Adrenal gland (tissue), 12 donors: ENCODE measurements around the gene ERCC6L2. TPM values are rescaled to one million over a fixed set of nuclear protein-coding genes. Genes with fewer than 3 reads are reported as not detected.

Experiments
- DNase-seq, 7 donors: peaks; one replicate each; pipeline ENCODE4 v3.0.0-alpha.2; 2019 to 2020
- H3K27ac ChIP-seq, 5 donors: fragments of 200-600 bp; sonication (generic) in 4 of 5; 1 replicate in 3 of 5; 2 replicates in 2 of 5; pipeline versions ENCODE4 v1.5.1 to v1.8.0; 2016 to 2020; ENCODE audit warnings: mild to moderate bottlenecking in 1 of 5
- H3K27me3 ChIP-seq: fragments of 200-600 bp; 2 replicates; pipeline ENCODE4 v1.8.0; 2021
- H3K36me3 ChIP-seq, 2 donors: fragments of 200-600 bp; replicated peaks in 1 of 2; 1 replicate in 1 of 2; 2 replicates in 1 of 2; pipeline versions ENCODE4 v1.5.1 to v1.8.0; 2018 to 2022
- H3K4me1 ChIP-seq, 2 donors: fragments of 200-600 bp; replicated peaks in 1 of 2; 1 replicate in 1 of 2; 2 replicates in 1 of 2; pipeline versions ENCODE4 v1.5.1 to v1.8.0; 2018 to 2021
- H3K4me3 ChIP-seq, 4 donors: fragments of 200-600 bp; sonication (generic) in 3 of 4; one replicate each; pipeline ENCODE4 v1.5.1; 2016 to 2018
- H3K9me3 ChIP-seq, 3 donors: fragments of 200-600 bp; sonication (generic) in 1 of 3; replicated peaks in 1 of 3; 1 replicate in 2 of 3; 2 replicates in 1 of 3; pipeline versions ENCODE4 v1.5.1 to v1.8.0; 2016 to 2021
- POLR2A ChIP-seq, 2 donors: fragments of 450-650 bp; IDR thresholded peaks; one replicate each; pipeline ENCODE4 v1.6.1; 2017; ENCODE audit warnings: antibody characterized with exemption in 2 of 2, mild to moderate bottlenecking in 2 of 2, moderate library complexity in 1 of 2
- WGBS, 4 donors: extraction: QIAGEN DNeasy Blood & Tissue Kit in 2 of 4; methylation state at CpG; one replicate each; pipeline versions ENCODE4 v1.1.5 to v1.1.7; 2013 to 2017; 5-methylcytosine and 5-hydroxymethylcytosine counted together
- intact Hi-C, 2 donors: fragments of 100-400 bp; cut with DNase I; formaldehyde crosslinking; loops; one replicate each; pipeline versions ENCODE4 v1.14.1 to v1.15.0; 2022 to 2023
- polyA plus RNA-seq, 3 donors: library from polyadenylated mRNA; stranded (reverse); fragments of 200-250 nt in 2 of 3; fragments of 350-450 nt in 1 of 3; fragmentation: Illumina TruSeq in 1 of 3; extraction: RNeasy Lipid Tissue Mini Kit (QIAGEN cat#74804) in 1 of 3; gene quantifications; one replicate each; pipeline ENCODE4 v1.2.3, GENCODE V29; 2013 to 2014
- total RNA-seq, 9 donors: library from RNA; depleted of rRNA in 4 of 9; stranded (reverse); fragments of >200 nt in 4 of 9; fragments of 120-200 nt in 1 of 9; fragmentation: NEBNext Ultra II Directional in 1 of 9; extraction: Animal tissue kit (Norgen Biotek cat#: 25700) in 1 of 9; gene quantifications; one replicate each; pipeline versions ENCODE4 v1.1.0 to v1.2.4, GENCODE V29; 2013 to 2023
- TF ChIP-seq, protein P1 (sequence below), 6 experiments: fragments of 450-650 bp in 4 of 6; fragments of 200-600 bp in 2 of 6; sonication (generic) in 1 of 6; IDR thresholded peaks; 1 replicate in 5 of 6; 2 replicates in 1 of 6; pipeline versions ENCODE4 v1.5.1 to v1.8.0; 2016 to 2021; ENCODE audit warnings: antibody characterized with exemption in 6 of 6, mild to moderate bottlenecking in 2 of 6, moderate library complexity in 1 of 6
- donor health status: healthy with polysubstance abuse.
- donor health status: Bipolar disorder and iron deficiency.
- donor health status: DM: yes; HTN: yes; CAD: no.
- donor health status: DM: no; HTN: no; CAD: no.
- donor health status: DM: no; HTN: no; CAD: no.
- donor health status: DM: yes; HTN: yes; CAD: no.

Gene ERCC6L2
- total and polyA plus RNA-seq, 12 donors, result 5.6 to 93.2 (median 47.4) TPM

DNA sequence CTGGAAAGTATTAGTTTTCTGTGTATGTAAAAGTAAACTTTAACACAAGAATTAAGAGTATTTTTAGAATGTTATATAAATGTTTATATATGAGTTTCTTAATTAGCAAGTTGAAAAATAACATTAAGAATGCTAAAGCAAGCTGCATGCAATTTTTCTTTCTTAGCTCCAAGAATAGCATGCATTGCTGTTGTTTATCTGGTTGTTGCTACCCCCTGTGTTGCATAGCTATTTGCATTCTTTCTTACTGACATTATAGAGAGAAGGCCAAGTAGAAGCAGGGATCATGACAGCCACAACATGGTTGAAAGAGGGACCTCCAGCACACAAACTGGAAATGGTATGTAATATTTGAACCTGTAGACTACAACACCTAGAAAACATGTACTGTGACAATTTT lies 94.8 kb downstream of the ERCC6L2 start:
- intact Hi-C loops, result no loop called here
- Histone ChIP-seq H3K9me3 (no peaks in the 10 kb centered on the region), H3K36me3 (peaks cover 0 to 6% of the 10 kb centered on the region in 2 donors), H3K27ac (no peak overlapping the region), H3K4me3 (no peak overlapping the region), H3K27me3 (no peaks in the 10 kb centered on the region), H3K4me1 (no peaks in the 10 kb centered on the region)
- TF ChIP-seq, protein P1, sequence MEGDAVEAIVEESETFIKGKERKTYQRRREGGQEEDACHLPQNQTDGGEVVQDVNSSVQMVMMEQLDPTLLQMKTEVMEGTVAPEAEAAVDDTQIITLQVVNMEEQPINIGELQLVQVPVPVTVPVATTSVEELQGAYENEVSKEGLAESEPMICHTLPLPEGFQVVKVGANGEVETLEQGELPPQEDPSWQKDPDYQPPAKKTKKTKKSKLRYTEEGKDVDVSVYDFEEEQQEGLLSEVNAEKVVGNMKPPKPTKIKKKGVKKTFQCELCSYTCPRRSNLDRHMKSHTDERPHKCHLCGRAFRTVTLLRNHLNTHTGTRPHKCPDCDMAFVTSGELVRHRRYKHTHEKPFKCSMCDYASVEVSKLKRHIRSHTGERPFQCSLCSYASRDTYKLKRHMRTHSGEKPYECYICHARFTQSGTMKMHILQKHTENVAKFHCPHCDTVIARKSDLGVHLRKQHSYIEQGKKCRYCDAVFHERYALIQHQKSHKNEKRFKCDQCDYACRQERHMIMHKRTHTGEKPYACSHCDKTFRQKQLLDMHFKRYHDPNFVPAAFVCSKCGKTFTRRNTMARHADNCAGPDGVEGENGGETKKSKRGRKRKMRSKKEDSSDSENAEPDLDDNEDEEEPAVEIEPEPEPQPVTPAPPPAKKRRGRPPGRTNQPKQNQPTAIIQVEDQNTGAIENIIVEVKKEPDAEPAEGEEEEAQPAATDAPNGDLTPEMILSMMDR (IDR thresholded peaks at IDR 0.05), result no peak
- no peak for TF ChIP-seq POLR2A (IDR thresholded peaks at IDR 0.05)
- DNase-seq, result no peak

DNA sequence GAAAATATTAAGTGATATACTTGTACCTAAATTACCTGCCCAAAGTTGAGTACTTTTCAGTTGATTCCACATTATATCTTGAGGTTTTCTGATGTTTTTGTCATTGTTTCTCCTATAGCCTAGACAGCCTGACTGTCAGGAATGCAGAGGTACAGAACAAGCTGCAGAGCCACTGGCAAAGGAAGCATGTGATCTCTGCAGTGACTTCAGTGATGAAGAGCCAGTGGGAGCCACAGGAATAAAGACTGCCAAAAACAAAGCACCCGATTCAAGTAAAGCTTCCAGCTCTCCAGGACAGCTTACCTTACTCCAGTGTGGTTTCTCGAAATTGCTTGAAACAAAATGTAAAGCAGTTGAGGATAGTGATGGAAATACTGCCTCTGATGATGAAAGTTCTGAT lies 96.3 kb downstream of the ERCC6L2 start:
- intact Hi-C loops, result no loop called here
- no peak for DNase-seq
- Histone ChIP-seq H3K4me3 (no peak overlapping the region), H3K4me1 (no peaks in the 10 kb centered on the region), H3K27me3 (no peaks in the 10 kb centered on the region), H3K9me3 (no peaks in the 10 kb centered on the region), H3K27ac (no peak overlapping the region), H3K36me3 (peaks cover 0 to 6% of the 10 kb centered on the region in 2 donors)
- WGBS, 4 donors, result 73 to 94% (median 85%) methylated on average over 2 of the region's 2 CpGs
- TF ChIP-seq, protein P1 (IDR thresholded peaks at IDR 0.05), result no peak
- no peak for TF ChIP-seq POLR2A (IDR thresholded peaks at IDR 0.05)

DNA sequence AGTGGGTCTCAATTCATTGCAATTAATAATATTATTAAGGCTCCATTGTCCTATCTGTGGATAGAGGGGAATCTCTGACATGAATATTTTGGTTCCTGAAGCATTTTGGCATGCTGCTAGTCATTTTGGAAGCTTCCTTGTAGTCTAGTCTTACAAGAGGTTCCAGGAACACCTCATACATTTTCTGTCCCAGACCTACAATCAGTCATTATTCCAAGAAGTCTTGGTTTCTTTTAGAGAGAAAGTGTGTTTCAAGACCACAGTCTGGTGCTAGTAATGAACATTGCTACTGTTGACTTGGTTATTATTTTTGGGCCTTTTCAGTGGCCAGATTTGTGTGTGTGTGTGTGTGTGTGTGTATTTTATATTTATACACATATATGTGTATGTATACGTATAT lies 98.9 kb downstream of the ERCC6L2 start:
- Histone ChIP-seq H3K27me3 (no peaks in the 10 kb centered on the region), H3K36me3 (peaks cover 0 to 6% of the 10 kb centered on the region in 2 donors), H3K4me1 (peaks cover 0 to 6% of the 10 kb centered on the region in 2 donors), H3K4me3 (no peak overlapping the region), H3K9me3 (no peaks in the 10 kb centered on the region), H3K27ac (no peak overlapping the region)
- 90 to 98% (median 97%) methylated on average over 1 of the region's 1 CpG for WGBS, 4 donors
- TF ChIP-seq POLR2A (IDR thresholded peaks at IDR 0.05), result no peak
- TF ChIP-seq, protein P1 (IDR thresholded peaks at IDR 0.05), result no peak
- intact Hi-C loops, result no loop called here
- no peak for DNase-seq

DNA sequence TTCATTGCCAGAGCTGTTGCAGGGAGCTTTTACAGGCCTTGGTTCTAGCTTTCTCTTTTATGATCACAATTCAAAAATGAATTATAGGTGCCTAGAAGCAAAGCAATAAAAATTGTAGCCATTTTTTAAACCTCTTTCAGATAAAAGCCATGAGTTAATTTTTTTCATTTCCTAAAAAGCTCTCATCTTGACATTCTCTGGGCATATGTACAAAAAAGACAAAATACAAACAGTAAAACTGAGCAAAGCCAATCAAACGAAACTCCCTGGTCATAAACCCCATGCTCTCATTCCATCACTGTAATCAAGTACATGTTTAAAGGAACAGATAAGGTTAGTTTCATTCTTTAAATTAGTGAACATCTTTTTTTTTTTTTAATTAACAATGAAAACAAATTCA lies 101.9 kb downstream of the ERCC6L2 start:
- TF ChIP-seq POLR2A (IDR thresholded peaks at IDR 0.05), result no peak
- TF ChIP-seq, protein P1 (IDR thresholded peaks at IDR 0.05), result no peak
- Histone ChIP-seq H3K36me3 (no peaks in the 10 kb centered on the region), H3K4me3 (no peak overlapping the region), H3K9me3 (no peaks in the 10 kb centered on the region), H3K4me1 (peaks cover 0 to 6% of the 10 kb centered on the region in 2 donors), H3K27ac (no peak overlapping the region), H3K27me3 (no peaks in the 10 kb centered on the region)
- WGBS, 4 donors, result 29 to 63% (median 42%) methylated on average over 1 of the region's 1 CpG
- intact Hi-C loops, result no loop called here
- DNase-seq, result no peak
